Fibroblast of skin of scalp (primary cell): ENCODE measurements around the gene HRAS. TPM values are rescaled to one million over a fixed set of nuclear protein-coding genes. Genes with fewer than 3 reads are reported as not detected.
"Not testable (repeated sequence)": the region's sequence is repeated elsewhere in the genome, so short reads cannot be mapped to it uniquely, and the experiment has no call there.

Experiments
- DNase-seq: peaks from one replicate; pipeline ENCODE4 v3.0.0-alpha.2; 2013
- polyA plus RNA-seq, 2 experiments: library from polyadenylated mRNA; unstranded; fragments of 120-200 nt; gene quantifications; one replicate each; pipeline ENCODE4 v1.2.1, GENCODE V29; 2013; ENCODE audit not compliant: insufficient read length in 2 of 2

The HRAS gene
- polyA plus RNA-seq (2013, experiment 1 of 2; ENCODE audit: insufficient read length) = 111 TPM
- polyA plus RNA-seq (2013, experiment 2 of 2; ENCODE audit: insufficient read length) = 102 TPM

GRCh38 chr11:535519-536454 lies at the start of gene HRAS:
Gene HRAS, minus strand, starts transcription at chr11:535576.
- peak; percentile 95 for DNase-seq

- no peak for DNase-seq
These were observed 48.9 kb upstream of the HRAS start for GRCh38 chr11:584287-584686.

GRCh38 chr11:581752-582151 lies 46.4 kb upstream of the HRAS start:
- DNase-seq = no peak

- DNase-seq = no peak
These were observed 46.0 kb upstream of the HRAS start for GRCh38 chr11:581342-581741.

- DNase-seq = no peak
These were observed 44.6 kb upstream of the HRAS start for GRCh38 chr11:579830-580601.

- no peak for DNase-seq
These were observed 43.1 kb upstream of the HRAS start for GRCh38 chr11:578276-579035.

- no peak for DNase-seq
These were observed 42.2 kb upstream of the HRAS start for GRCh38 chr11:577611-577894.

- DNase-seq = no peak
These were observed 41.6 kb upstream of the HRAS start for GRCh38 chr11:576811-577610.

- DNase-seq = peak; percentile 95
These were observed 40.8 kb upstream of the HRAS start, which contains the start of gene PHRF1 for GRCh38 chr11:575996-576768. Gene PHRF1, plus strand, starts transcription at chr11:576470. Its CDS starts 5,043 bp downstream, at chr11:581513.

- no peak for DNase-seq
These were observed 40.1 kb upstream of the HRAS start for GRCh38 chr11:575313-575995.

GRCh38 chr11:574632-575312 lies 39.4 kb upstream of the HRAS start:
- no peak for DNase-seq

GRCh38 chr11:574031-574570 lies 38.7 kb upstream of the HRAS start:
- not testable (repeated sequence) for DNase-seq

- DNase-seq = no peak
These were observed 37.9 kb upstream of the HRAS start for GRCh38 chr11:573146-573759.

GRCh38 chr11:571802-572185 lies 36.4 kb upstream of the HRAS start:
- DNase-seq = no peak

GRCh38 chr11:569158-569885 lies 33.9 kb upstream of the HRAS start:
- DNase-seq = no peak

GRCh38 chr11:568306-569157 lies 33.2 kb upstream of the HRAS start:
- peak; percentile 97 for DNase-seq

- DNase-seq = no peak
These were observed 32.4 kb upstream of the HRAS start for GRCh38 chr11:567629-568292.
